Erythroblast (primary cell): ENCODE measurements around the gene RIMBP2.

ENCODE experiments used
- GATA1 ChIP-seq: IDR thresholded peaks from 2 replicates; pipeline ENCODE4 v1.6.1; 2011; ENCODE audit warnings: low read depth, mild to moderate bottlenecking, control low read depth, low read length, moderate library complexity
- POLR2A ChIP-seq: IDR thresholded peaks from 2 replicates; pipeline ENCODE4 v1.6.1; 2011; ENCODE audit warnings: mild to moderate bottlenecking, low read length

DNA sequence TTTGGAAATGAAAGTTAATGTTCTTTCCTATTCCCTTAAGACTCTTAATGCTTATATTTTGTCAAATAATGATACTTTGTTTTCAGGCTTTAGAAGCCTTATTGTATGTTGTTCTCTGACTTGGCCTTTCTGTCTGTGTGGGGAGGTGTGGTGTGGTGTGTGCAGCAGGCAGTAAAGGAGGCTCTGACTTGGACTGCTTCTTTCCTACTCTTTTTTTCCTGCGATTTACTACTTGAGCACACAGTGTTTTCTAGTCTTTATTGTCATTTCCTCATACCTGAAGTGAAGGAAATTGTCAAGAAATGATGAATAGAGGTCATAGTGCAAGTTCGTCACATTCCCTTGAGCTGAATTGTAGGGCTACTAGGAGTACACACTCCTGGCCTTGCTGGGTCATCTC, 351.5 kb downstream of the RIMBP2 start:
- TF ChIP-seq POLR2A: no peak
- no peak for TF ChIP-seq GATA1
